Thyroid gland (tissue), 4 donors: Measurements from ENCODE around the gene NR0B2. TPM values are rescaled to one million over a fixed set of nuclear protein-coding genes. Genes with fewer than 3 reads are reported as not detected.

Experiments
- DNase-seq, 2 donors: peaks; one replicate each; pipeline ENCODE4 v3.0.0-alpha.2; 2019
- H3K27ac ChIP-seq, 3 donors: fragments of 200-600 bp; sonication (generic); 1 replicate in 2 of 3; 2 replicates in 1 of 3; pipeline ENCODE4 v1.5.1; 2016 to 2019; ENCODE audit warnings: mild to moderate bottlenecking in 1 of 3, moderate library complexity in 1 of 3
- H3K27me3 ChIP-seq: fragments of 200-600 bp; sonication (generic); one replicate; pipeline ENCODE4 v1.5.1; 2019
- H3K36me3 ChIP-seq, 2 donors: fragments of 200-600 bp; sonication (generic); one replicate each; pipeline ENCODE4 v1.5.1; 2016 to 2019
- H3K4me1 ChIP-seq, 2 donors: fragments of 200-600 bp; sonication (generic); one replicate each; pipeline ENCODE4 v1.5.1; 2017 to 2019
- H3K4me3 ChIP-seq, 3 donors: fragments of 200-600 bp; sonication (generic); replicated peaks in 1 of 3; 1 replicate in 2 of 3; 2 replicates in 1 of 3; pipeline ENCODE4 v1.5.1; 2016; ENCODE audit warnings: mild to moderate bottlenecking in 1 of 3
- H3K9me3 ChIP-seq: fragments of 200-600 bp; sonication (generic); one replicate; pipeline ENCODE4 v1.5.1; 2017
- CTCF ChIP-seq, 6 experiments: fragments of 200-600 bp in 3 of 6; fragments of 450-650 bp in 3 of 6; sonication (generic) in 3 of 6; IDR thresholded peaks; one replicate each; pipeline ENCODE4 v1.5.1; 2016 to 2019; ENCODE audit warnings: antibody characterized with exemption in 6 of 6, mild to moderate bottlenecking in 2 of 6, inconsistent platforms in 1 of 6, moderate library complexity in 1 of 6
- POLR2A ChIP-seq, 2 donors: fragments of 450-650 bp; IDR thresholded peaks; one replicate each; pipeline ENCODE4 v1.6.1; 2017; ENCODE audit warnings: antibody characterized with exemption in 2 of 2, mild to moderate bottlenecking in 2 of 2, moderate library complexity in 1 of 2
- WGBS, 2 donors: methylation state at CpG; one replicate each; pipeline ENCODE4 v1.1.5; 2017; 5-methylcytosine and 5-hydroxymethylcytosine counted together
- intact Hi-C: fragments of 100-400 bp; cut with DNase I; formaldehyde crosslinking; loops from one replicate; pipeline ENCODE4 v1.15.1; 2023
- total RNA-seq, 4 donors: library from RNA; depleted of rRNA; stranded (reverse); fragments of >200 nt; gene quantifications; one replicate each; pipeline ENCODE4 v1.2.3, GENCODE V29; 2016

Gene NR0B2
- total RNA-seq, 4 donors from 2014 or later: not detected

- intact Hi-C loops: no loop called here
- no peaks in the 10 kb centered on the region for H3K36me3 ChIP-seq
- peak overlapping the region; percentile 70 to 98 (median 77) for H3K4me3 ChIP-seq
- no peak overlapping the region for H3K27ac ChIP-seq
- H3K27me3 ChIP-seq: no peaks in the 10 kb centered on the region
- no peaks in the 10 kb centered on the region for H3K9me3 ChIP-seq
- peaks cover 16% of the 10 kb centered on the region in 2 donors for H3K4me1 ChIP-seq
- WGBS, 2 donors: 15 to 23% methylated on average over 10 to 13 of the region's 13 CpGs
- DNase-seq: no peak
- TF ChIP-seq POLR2A (IDR thresholded peaks at IDR 0.05): no peak
Observed at GRCh38 chr1:26959270-26959669, 45.5 kb upstream of the NR0B2 start.

- no peak for DNase-seq
- no peaks in the 10 kb centered on the region for H3K9me3 ChIP-seq
- no peak overlapping the region for H3K4me3 ChIP-seq
- H3K4me1 ChIP-seq: peaks cover 16% of the 10 kb centered on the region in 2 donors
- TF ChIP-seq POLR2A (IDR thresholded peaks at IDR 0.05) (no peak), CTCF (IDR thresholded peaks at IDR 0.05) (no peak)
- intact Hi-C loops: no loop called here
- no peaks in the 10 kb centered on the region for H3K27me3 ChIP-seq
- no peaks in the 10 kb centered on the region for H3K36me3 ChIP-seq
- WGBS, 2 donors: 93 to 96% methylated on average over 3 of the region's 3 CpGs
- no peak overlapping the region for H3K27ac ChIP-seq
Observed at GRCh38 chr1:26957306-26957705, 43.5 kb upstream of the NR0B2 start.

- H3K27ac ChIP-seq: no peak overlapping the region
- intact Hi-C loops: no loop called here
- 88 to 89% methylated on average over 3 of the region's 3 CpGs for WGBS, 2 donors
- H3K36me3 ChIP-seq: peaks cover 0 to 2% of the 10 kb centered on the region in 2 donors
- no peak for DNase-seq
- no peaks in the 10 kb centered on the region for H3K9me3 ChIP-seq
- H3K27me3 ChIP-seq: no peaks in the 10 kb centered on the region
- TF ChIP-seq POLR2A (IDR thresholded peaks at IDR 0.05): no peak
- no peak for TF ChIP-seq CTCF (IDR thresholded peaks at IDR 0.05)
- H3K4me3 ChIP-seq: no peak overlapping the region
- H3K4me1 ChIP-seq: peaks cover 16% of the 10 kb centered on the region in 2 donors
Observed at GRCh38 chr1:26956321-26956720, 42.5 kb upstream of the NR0B2 start.

- no peak overlapping the region for H3K27ac ChIP-seq
- no peaks in the 10 kb centered on the region for H3K9me3 ChIP-seq
- intact Hi-C loops: no loop called here
- no peaks in the 10 kb centered on the region for H3K4me1 ChIP-seq
- TF ChIP-seq CTCF (IDR thresholded peaks at IDR 0.05): no peak
- no peak for TF ChIP-seq POLR2A (IDR thresholded peaks at IDR 0.05)
- no peak overlapping the region for H3K4me3 ChIP-seq
- peaks cover 0 to 7% of the 10 kb centered on the region in 2 donors for H3K36me3 ChIP-seq
- H3K27me3 ChIP-seq: no peaks in the 10 kb centered on the region
- WGBS, 2 donors: 96 to 98% methylated on average over 5 of the region's 5 CpGs
- DNase-seq: no peak
Observed at GRCh38 chr1:26953374-26953773, 39.6 kb upstream of the NR0B2 start.

GRCh38 chr1:26951821-26952497, 38.2 kb upstream of the NR0B2 start:
- intact Hi-C loops: no loop called here
- no peaks in the 10 kb centered on the region for H3K4me1 ChIP-seq
- peaks cover 0 to 10% of the 10 kb centered on the region in 2 donors for H3K36me3 ChIP-seq
- TF ChIP-seq CTCF (IDR thresholded peaks at IDR 0.05) (no peak), POLR2A (IDR thresholded peaks at IDR 0.05) (no peak)
- H3K4me3 ChIP-seq: no peak overlapping the region
- no peak overlapping the region for H3K27ac ChIP-seq
- no peak for DNase-seq
- H3K27me3 ChIP-seq: no peaks in the 10 kb centered on the region
- 87 to 93% methylated on average over 3 to 14 of the region's 24 CpGs for WGBS, 2 donors
- H3K9me3 ChIP-seq: no peaks in the 10 kb centered on the region
